IPS-NIHi7 (cell line): ENCODE results near the gene ABHD6.
"Not testable (repeated sequence)": the region's sequence is repeated elsewhere in the genome, so short reads cannot be mapped to it uniquely, and the experiment has no call there.

Source experiments
- DNase-seq: peaks from one replicate; pipeline ENCODE4 v3.0.0; 2012; ENCODE audit warnings: mixed read lengths; ENCODE audit errors: extremely low spot score

The ABHD6 gene

DNA sequence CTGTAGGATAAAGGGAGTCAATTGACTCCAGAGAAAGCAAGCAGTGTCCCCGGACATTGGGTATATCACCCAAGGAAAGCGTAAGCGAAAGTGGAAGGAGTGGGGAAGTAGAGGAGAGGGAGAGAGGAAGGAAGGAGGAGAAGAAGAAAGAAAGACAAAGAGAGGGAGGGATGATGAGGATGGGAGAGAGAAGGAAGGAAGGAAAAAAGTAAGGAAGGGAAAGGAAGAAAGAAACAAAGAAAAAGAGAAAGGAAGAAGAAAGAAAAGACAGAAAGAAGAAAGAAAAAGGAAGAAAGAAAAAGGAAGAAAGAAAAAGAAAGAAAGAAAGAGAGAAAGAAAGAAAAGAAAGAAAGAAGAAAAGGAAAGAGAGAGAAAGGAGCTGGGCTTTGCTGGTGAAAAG, 27.7 kb upstream of the ABHD6 start:
- no peak for DNase-seq

DNA sequence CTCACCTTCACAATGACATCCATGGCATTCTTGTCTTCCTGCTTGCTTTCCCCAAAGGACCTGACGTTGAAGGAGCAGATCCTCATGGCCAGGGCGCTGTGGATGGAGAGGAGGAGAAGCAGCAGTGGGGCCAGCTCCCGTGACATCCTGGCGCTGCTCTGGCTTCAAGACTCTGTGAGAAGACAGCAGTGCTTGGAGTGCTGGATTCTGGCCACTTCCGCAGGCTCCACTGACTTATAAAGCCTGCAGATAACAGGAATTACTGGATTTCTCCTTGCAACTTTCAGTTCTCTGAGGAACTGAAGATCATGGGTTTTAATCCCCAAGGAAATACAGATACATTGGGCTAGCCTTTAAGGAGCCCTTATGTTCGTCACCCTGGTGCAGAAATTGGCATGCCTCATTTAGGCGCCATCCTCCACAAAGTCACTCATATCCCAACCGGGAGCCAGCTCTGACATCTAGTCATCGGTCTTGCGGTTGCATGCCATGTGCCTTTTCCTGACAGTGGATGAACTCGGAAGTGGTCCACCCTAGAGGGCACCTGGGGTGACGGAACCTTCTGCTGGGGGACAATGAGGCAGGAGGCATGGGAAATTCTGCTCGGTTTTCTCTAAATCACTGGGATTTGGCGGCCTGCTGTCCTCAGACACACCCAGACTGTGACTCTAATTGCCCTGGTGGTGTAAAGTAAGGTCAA, 26.7 kb upstream of the ABHD6 start, which contains the start of gene DNASE1L3:
Gene DNASE1L3 (minus strand): TSS at position 212 of the 700 bp plus-strand sequence. CDS start 66 bp downstream, at position 146.
- no peak for DNase-seq

DNA sequence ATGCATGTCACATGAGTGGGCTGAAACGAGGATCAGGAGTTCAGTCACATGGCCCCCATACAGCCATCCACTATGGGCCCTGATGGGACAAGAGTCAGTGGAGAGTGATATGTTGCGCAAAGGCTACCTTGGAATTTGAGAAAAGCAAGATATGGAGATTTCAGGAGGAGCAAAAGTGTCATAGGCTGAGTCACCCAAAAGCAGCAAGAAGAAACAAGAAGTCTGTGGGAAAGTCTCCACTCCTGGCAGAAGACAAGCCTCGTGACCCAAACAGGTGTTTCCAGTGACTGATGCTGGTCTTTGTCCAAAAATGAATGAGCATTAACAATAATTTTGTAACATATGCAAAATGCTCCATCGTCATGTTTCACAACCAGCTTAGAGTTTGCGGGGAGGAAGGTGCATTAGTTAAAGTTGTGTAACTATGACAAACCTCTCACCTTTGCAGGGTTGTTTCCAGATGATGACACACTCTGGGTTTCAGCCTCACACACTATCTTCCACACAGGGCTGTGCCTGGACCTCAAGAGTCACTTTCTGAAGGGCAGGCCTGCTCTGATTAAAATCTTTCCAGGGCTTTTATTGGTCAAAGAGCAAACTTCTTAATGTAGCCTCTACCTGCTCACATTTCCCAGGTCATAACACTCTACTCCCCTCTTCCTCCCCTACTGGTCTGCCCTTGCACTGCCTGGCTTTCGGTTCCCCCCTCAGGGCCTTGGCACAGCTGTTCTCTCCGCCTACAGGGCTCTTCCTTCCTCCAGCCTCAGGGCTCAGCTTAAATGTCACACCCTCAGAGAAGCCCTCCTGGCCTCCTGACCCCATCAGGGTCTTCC, 22.9 kb upstream of the ABHD6 start:
- no peak for DNase-seq

DNA sequence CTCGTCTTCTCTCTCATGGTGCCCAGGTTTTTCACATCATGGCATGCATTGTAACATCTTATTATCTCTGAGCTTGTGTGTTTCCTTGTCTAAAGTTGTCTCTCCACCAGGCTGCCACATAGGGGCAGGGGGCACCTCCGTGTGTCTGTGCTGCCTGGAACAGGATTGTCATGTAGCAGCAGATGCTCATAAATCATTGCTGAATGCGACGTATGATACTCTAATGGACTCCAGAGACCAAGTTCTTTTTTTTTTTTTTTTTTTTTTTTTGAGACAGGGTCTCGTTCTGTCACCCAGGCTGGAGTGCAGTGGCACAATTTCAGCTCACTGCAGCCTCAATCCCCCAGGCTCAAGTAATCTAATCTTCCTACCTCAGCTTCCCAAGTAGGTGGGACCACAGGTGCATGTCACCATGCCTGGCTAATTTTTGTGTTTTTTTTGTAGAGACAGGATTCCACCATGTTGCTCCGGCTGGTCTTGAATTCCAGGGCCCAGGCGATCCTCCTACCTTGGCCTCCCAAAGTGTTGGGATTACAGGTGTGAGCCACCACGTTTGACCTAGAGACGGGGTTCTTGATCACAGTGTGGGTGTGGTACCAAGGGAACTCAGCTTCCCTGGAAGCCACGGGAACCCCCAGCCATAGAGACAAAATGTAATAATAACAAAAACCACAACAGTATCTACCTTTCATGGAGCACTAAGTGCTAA, 22.1 kb upstream of the ABHD6 start:
- DNase-seq, result no peak

DNA sequence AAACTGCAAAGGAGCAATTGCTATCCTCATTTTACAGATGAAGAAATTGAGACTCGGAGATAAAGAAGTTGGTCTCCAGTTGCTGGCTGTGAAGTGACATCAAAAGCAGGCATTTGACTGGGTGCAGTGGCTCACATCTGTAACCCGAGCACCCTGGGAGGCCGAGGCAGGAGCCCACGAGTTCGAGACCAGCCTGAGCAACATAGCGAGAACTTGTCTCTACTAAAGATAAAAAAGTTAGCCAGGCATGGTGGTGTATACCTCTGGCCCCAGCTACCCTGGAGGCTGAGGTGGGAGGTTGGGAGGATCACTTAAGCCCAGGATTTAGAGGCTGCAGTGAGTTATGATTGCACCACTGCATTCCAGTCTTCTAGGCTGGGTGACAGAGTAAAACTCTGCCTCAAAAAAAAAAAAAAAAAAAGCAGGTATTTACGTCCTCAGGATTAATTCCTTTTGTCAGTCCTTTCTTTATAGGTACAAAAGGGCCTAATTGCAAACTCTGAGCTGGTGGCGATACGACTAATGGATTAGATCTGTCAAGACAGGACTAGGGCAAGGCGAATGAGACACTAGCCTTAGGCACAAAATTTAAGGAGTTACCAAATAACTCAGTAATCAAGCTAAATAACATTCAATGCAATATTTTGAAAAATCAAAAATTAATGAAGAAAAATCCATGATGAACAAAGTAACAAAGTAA, 20.9 kb upstream of the ABHD6 start:
- DNase-seq, result no peak

DNA sequence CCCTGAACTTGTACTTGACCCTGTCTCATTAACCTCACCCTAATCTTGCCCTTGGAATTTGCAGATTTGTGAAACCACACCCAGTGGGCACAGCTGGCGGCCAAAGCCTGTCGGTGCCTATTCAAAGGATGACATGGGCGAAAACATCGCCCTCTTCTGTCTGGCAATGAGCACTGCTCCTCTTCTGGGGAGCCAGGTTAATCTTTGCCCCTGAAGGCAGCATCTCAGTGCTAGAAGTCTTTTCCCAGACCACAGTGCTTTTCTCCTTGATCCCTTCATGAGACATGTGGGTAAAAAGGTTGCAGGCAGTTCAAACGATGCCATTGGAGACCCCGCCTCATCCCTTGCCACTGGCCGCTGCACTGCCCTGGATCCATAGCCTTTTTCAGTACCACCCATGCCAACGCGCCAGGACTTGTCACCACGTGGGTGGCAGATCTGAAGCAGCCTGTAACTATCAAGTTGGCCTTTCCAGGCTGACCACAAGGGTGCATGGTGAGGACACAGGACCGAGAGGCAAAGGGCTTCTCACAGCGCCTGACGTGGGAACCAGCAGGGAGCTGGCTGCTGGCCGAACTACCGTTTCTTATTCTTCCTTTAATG, 20.3 kb upstream of the ABHD6 start:
- DNase-seq, result peak; percentile 85

DNA sequence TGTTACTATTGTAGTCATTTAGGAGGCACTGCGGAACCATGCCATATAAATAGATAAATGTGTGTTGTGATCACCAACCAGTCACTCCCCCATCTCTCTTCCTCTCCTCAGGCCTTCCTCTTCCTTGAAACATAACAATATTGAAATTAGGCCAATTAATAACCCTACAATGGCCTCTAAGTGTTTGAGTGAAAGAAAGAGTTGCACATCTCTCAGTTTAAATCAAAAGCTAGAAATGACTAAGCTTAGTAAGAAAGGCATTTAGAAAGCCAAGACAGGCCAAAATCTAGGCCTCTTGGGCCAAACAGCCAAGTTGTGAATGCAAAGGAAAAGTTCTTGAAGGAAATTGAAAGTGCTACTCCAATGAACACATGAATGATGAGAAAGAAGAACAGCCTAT, 18.7 kb upstream of the ABHD6 start:
- no peak for DNase-seq

DNA sequence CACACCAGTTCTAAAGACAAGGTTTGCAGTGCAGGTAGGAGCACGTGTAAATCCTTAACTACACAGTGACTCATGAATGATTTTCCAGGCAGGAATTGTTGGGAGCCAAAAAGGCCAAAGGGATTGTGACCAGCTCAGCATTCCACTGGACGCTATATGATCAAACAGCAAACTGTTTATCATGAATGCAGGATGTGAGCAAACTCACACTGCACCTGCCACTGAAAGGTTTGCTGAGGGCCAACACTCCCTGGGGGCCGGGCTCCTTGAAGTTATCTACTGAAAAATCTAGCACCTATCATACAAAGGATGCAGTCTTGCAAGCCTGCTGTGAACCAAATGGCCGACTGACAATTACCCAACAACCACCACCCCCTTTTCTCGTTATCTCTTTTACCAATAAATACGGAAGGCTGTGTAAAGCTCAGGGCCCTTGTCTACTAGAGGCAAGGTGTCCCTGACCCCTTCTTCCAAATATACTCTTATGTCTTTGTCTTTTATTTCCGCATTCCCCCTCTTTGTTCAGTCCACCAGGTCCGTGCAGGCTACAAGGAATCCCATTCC, 15.3 kb upstream of the ABHD6 start:
- no peak for DNase-seq

DNA sequence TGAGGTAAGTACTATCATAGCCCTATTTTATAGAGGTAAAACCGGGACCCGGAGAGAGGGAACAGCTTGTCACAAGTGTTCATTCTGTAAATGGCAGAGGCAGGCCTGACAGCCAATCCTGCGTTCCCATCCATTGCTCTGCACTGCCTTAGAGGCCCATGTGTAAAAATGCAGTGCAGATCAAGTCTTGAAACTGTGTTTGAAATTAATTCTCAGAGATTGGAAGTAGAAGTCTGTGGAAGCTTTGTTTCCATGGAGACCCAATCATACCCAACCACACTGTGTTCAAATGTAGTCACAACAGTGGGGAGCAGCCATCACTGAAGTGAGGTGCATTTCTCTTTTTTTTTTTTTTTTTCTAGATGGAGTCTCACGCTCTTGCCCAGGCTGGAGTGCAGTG, 13.7 kb upstream of the ABHD6 start:
- no peak for DNase-seq

DNA sequence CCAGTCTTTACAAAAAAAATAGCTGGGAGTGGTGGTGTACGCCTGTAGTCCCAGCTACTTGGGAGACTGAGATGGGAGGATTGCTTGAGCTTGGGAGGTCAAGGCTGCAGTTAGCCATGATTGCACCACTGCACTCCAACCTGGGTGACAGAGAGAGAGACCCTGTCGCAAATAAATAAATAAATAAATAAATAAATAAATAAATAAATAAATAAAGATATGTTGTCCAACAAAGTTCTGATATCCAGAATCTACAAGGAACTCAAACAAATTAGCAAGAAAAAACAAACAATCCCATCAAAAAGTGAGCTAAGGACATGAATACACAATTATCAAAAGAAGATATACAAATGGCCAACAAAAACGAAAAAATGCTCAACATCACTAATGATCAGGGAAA, 9.7 kb upstream of the ABHD6 start:
- DNase-seq, result not testable (repeated sequence)

DNA sequence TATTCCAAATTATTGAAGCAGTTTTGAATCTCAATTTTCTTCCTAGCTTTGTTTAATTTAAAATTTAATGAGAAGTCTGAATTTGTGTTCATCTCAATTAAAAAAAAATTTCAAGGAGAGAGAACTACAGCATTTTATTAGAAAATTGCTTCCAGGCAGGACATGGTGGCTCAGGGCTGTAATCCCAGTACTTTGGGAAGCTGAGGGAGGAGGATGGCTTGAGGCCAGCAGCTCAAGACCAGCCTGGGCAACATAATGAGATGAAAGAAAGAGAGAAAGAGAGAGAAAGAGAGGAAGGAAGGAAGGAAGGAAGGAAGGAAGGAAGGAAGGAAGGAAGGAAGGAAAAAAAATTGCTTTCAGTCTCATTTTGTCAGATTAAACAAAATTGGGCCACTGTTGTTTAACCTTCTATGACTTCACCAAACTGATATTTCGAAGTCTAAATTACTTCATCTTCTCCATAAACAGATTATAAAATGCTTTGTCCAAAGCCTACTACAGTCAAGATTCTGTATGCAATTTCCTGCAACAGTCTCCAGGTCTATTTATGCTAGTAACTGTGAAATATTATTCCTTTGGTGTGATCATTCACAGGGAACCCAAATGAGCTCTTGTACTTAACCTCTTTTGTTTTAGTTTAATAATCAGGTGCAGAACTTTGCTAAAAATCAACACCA, 6.6 kb upstream of the ABHD6 start:
- no peak for DNase-seq

DNA sequence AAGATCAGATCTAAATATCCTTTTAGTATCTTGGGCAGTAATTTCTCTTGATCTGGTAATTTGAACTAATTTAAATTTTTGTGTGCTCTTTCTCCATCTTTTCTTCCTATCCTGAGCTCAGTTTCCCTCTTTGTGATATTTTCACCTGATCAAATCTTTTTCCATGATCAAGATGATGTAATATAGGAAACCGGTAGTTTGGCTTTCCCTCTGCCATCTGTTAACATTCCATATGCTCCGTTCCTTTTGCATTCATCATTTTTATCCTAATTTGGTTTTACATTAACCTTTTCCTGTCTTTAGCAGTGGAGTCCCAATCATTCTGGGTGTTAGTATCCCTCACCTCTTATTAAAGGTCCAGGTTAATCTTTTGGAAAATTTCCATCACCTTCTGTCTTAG, 5.9 kb upstream of the ABHD6 start:
- no peak for DNase-seq

DNA sequence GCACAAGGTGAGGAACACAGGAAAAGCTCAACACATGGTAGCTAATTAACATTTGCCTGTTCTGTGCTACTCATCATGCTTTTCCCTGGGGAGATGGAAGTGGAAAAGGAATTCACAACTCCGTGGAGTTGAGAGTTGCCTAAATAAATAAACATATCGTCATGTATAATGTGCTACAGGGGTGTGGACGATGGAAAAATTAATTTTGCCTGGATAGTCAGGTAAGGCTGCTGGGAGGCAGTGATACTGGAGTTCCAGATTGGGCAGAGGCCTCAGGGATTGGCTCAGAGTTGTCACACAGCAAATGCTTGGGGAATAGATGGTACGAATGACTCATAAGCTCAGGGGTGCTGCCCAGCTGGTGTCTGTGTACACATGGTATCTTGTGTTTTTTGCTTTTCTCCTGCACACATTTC, 3.1 kb upstream of the ABHD6 start:
- no peak for DNase-seq

DNA sequence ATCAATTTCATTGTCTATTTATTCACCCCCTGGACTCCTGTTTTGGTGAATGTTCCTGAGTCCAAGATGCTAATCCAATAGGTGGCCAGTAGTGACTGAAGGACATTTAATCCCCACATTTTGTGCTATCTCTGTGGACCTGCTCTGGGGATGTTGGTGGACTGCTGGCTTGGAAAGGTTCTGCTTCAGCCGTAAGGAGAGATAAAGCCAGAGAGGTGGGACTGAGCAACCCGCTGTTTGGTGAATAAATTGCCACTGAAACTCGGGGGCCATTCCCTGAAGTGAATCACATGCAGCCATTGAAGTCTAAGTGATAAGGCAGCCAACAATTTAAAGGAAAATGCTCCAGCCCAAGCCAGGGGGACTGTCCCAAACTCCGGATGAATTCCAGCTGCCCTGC, 1.6 kb upstream of the ABHD6 start:
- no peak for DNase-seq

DNA sequence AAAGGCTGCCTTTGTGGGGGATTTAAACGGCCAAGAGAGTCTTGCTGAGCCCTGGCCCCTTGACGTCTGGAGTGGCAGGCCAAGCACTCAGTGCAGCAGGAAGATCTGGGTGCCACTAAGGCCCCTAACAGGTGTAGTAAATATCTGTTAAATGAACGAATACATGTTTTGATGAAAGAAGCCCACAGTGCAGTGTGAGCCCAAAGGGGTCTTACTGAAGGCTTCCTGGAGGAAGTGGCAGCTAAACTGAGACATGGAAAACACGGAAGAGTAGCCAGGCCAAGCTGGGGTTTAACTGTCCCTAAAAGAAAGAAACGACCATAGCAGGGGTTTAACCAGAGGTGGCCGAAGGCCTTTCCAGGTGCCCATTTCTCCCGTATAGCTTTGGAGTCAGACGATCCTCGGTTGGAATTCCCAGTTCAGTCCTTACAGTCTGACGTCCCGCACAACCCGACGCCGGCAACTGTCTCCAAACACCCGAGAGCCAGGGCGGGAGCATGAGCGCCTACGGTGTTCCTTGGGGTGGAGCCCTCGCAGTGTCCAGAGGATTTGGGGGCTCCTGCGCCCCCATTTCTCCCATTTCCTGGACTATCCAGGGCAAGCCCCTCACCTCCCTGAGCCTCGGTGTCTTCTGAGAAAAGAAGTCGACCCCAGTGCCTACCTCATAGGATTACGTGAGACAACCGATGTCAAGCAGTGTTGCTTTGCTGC, 910 bp upstream of the ABHD6 start:
- DNase-seq, result no peak

DNA sequence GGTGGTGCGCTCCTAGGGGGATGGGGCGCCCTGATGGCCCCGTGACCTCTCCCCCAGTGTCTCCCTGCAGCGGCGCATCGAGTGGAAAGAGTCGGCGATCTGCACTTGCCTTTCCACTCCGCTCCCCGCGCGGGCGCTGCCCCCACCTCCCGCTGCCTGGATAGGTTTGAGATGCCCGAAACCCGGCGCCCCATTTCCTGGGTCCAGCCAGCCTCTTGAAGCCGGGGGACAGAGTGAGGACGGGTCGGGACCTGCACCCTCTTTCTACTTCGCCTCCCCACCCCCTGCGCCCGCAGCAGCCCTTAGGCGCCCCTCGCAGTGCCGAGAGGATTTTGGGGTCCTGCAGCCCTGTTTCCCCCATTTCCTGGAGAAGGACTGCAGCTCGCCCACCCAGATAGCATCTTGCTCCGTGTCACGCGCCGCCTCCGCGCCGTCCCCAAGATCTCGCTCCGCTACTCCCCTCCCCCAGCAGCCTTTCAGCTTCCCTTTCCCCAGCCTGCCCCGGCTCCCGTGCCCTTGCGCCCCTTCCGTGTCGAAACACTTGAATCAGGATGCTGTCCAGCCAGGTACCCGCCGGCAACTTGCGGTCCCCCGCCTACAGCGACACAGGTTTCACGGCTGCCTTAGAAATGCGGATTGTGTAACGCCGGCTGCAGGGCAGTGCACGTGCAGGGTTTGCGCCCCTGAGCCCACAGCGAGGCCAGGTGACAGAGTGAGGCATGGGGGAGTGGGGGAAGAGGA, 519 bp downstream of the ABHD6 start:
- DNase-seq, result no peak

DNA sequence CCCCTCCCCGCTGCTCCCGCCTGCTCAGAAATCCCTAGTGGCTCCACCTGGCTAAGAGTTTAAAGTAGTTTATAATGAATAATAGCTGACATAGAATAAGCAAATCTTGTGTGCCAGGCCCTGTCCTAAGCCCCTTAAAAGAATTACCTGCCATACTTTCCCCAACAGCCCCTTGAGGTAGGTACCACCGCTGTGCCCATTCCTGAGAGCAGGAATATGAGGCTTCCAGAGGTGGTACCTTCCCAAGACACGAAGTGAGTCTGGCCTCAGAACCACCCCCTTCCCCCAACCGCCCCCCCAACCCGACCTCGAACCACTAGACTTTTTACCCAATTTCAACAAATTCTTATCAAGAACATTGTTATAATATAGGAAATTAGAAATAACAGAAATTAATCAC, 1.2 kb downstream of the ABHD6 start:
- DNase-seq, result no peak

DNA sequence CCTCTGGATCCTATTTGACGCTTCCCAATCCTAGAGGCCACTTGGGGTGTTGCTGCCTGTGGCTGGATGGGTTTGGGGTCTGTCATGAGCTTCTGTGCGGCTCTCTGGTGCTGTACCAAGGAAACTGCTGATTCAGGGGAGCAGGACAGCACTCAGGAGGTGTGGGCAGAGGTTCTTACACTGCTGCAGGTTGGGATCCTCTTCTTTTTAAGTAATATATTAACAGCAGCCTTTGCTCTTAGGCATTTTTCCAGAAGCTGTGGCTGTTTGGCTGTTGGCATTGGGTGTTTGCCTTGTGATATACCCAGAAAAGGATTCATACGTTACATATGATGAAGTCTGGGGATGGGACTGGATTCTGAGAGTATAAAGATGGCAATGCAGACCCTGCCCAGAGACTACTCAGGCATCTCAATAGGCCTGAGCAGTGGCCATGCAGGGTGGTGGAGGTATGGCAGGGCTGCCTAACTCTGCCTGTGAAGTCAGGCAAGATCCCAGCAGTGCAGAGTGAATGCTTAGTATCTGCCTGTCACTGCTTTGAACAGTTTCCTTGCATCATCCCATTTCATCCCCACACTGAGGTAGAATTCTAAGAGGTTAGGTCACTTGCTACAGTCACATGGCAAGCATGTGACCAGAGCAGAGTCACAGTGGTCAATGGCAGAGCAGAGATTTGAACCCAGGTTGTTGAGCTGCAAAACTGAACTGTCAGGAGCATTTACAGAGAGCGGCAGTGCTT, 3.9 kb downstream of the ABHD6 start:
- no peak for DNase-seq

DNA sequence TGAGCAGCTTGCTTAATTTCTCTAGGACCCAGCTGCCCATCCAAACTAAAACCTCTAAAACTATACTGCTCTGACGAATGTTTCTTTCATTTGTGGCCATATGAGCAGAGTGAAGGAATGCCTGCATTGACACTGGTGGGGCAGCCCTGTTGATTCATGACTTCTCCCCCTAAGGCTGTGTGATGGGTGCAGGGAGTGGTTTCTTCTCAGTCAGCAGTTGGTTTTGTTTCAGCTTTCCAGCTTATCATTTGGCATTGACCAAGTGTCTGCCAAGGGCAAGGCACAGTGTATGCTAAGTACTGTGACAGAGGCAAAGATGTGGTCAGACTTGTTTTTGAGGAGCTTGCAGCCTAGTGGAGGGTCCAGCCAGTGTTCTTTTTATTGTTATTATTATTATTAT, 4.7 kb downstream of the ABHD6 start:
- DNase-seq, result no peak
